Loucy (cell line): ENCODE results near the gene PDS5B.

Experiments used
- H2AFZ ChIP-seq: fragments of 200-600 bp; sonication (generic); 2 replicates; pipeline ENCODE4 v1.6.0; 2016; ENCODE audit warnings: antibody characterized with exemption, mild to moderate bottlenecking, low read length, moderate library complexity
- H3F3A ChIP-seq: fragments of 200-600 bp; 2 replicates; pipeline ENCODE4 v1.6.0; 2016; ENCODE audit warnings: antibody characterized with exemption, low read depth, mild to moderate bottlenecking
- H3K27me3 ChIP-seq: fragments of 200-600 bp; sonication (generic); 2 replicates; pipeline ENCODE4 v1.6.1; 2014; ENCODE audit warnings: low read length, mild to moderate bottlenecking; ENCODE audit not compliant: insufficient read depth, poor library complexity, severe bottlenecking
- H3K36me3 ChIP-seq: fragments of 200-600 bp; sonication (generic); 2 replicates; pipeline ENCODE4 v1.6.1; 2016; ENCODE audit warnings: low read length; ENCODE audit not compliant: insufficient read depth
- H3K4me1 ChIP-seq: fragments of 200-600 bp; sonication (generic); 2 replicates; pipeline ENCODE4 v1.5.1; 2014; ENCODE audit warnings: low read length, mild to moderate bottlenecking; ENCODE audit not compliant: insufficient read depth, poor library complexity, severe bottlenecking
- H3K4me2 ChIP-seq: fragments of 200-600 bp; sonication (generic); 2 replicates; pipeline ENCODE4 v1.6.0; 2014; ENCODE audit warnings: antibody characterized with exemption, low read length, low read depth, mild to moderate bottlenecking; ENCODE audit not compliant: poor library complexity, severe bottlenecking
- H3K4me3 ChIP-seq: fragments of 200-600 bp; sonication (generic); 2 replicates; pipeline ENCODE4 v1.5.1; 2014; ENCODE audit warnings: low read length, mild to moderate bottlenecking, mixed read lengths; ENCODE audit not compliant: poor library complexity, severe bottlenecking
- H3K79me2 ChIP-seq: fragments of 200-600 bp; sonication (generic); 2 replicates; pipeline ENCODE4 v1.6.1; 2014; ENCODE audit warnings: low read length; ENCODE audit not compliant: insufficient read depth
- H3K9ac ChIP-seq: fragments of 200-600 bp; sonication (generic); 2 replicates; pipeline ENCODE4 v1.6.0; 2014; ENCODE audit warnings: mild to moderate bottlenecking, low read depth, low read length, moderate library complexity; ENCODE audit not compliant: poor library complexity, severe bottlenecking
- H3K9me2 ChIP-seq: fragments of 200-600 bp; sonication (generic); replicated peaks from 2 replicates; pipeline ENCODE4 v1.6.1; 2016; ENCODE audit warnings: low read depth, low read length, mixed read lengths
- H3K9me3 ChIP-seq: fragments of 200-600 bp; sonication (generic); 2 replicates; pipeline ENCODE4 v1.6.1; 2014; ENCODE audit warnings: mild to moderate bottlenecking, antibody characterized with exemption, low read length, low read depth; ENCODE audit not compliant: insufficient read depth
- H4K20me1 ChIP-seq: fragments of 200-600 bp; sonication (generic); 2 replicates; pipeline ENCODE4 v1.6.0; 2014; ENCODE audit warnings: antibody characterized with exemption, low read length, mild to moderate bottlenecking; ENCODE audit not compliant: insufficient read depth, poor library complexity, severe bottlenecking
- EZH2phosphoT487 ChIP-seq: fragments of 200-600 bp; IDR thresholded peaks from 2 replicates; pipeline ENCODE4 v1.6.1; 2018; ENCODE audit warnings: antibody characterized with exemption, mild to moderate bottlenecking, moderate library complexity, borderline replicate concordance
- TF ChIP-seq, protein P1 (sequence below): fragments of 200-600 bp; sonication (generic); conservative IDR thresholded peaks from 2 replicates; pipeline ENCODE4 v1.5.1; 2014; ENCODE audit warnings: mild to moderate bottlenecking, antibody characterized with exemption, low read length

The PDS5B gene

DNA sequence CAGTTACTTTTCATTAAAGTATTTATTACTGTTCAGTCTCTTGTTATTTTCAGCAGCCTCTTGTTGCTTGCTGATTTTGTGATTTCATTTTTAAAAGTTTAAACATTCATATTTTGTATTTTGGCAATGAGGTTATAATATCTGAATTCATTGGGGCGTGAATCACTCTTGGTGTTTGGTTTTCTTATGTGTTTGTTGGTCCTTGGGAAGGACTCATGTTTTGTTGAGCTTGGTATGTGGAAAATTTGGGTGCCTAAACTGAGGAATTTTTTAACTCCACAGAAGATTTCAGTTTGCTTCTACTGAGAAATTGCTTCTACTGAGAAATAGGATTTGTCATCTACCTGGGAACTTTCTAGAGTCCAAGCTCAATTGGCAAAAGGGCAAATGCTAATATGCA lies 38.2 kb downstream of the PDS5B start:
- no peaks in the 10 kb centered on the region for H3K36me3 ChIP-seq
- peaks cover 12% of the 10 kb centered on the region; the same call in 1 of the 2 replicates for H3K9me3 ChIP-seq
- peaks cover 34% of the 10 kb centered on the region for H4K20me1 ChIP-seq
- TF ChIP-seq EZH2phosphoT487: no peak
- TF ChIP-seq, protein P1, sequence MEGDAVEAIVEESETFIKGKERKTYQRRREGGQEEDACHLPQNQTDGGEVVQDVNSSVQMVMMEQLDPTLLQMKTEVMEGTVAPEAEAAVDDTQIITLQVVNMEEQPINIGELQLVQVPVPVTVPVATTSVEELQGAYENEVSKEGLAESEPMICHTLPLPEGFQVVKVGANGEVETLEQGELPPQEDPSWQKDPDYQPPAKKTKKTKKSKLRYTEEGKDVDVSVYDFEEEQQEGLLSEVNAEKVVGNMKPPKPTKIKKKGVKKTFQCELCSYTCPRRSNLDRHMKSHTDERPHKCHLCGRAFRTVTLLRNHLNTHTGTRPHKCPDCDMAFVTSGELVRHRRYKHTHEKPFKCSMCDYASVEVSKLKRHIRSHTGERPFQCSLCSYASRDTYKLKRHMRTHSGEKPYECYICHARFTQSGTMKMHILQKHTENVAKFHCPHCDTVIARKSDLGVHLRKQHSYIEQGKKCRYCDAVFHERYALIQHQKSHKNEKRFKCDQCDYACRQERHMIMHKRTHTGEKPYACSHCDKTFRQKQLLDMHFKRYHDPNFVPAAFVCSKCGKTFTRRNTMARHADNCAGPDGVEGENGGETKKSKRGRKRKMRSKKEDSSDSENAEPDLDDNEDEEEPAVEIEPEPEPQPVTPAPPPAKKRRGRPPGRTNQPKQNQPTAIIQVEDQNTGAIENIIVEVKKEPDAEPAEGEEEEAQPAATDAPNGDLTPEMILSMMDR: no peak
- no peak overlapping the region for H3K4me2 ChIP-seq
- no peaks in the 10 kb centered on the region for H3F3A ChIP-seq
- no peak overlapping the region for H2AFZ ChIP-seq
- H3K79me2 ChIP-seq: peaks cover 100% of the 10 kb centered on the region
- H3K4me3 ChIP-seq: no peak overlapping the region
- no peak overlapping the region for H3K9ac ChIP-seq
- no peaks in the 10 kb centered on the region for H3K27me3 ChIP-seq
- H3K9me2 ChIP-seq: no peaks in the 10 kb centered on the region
- H3K4me1 ChIP-seq: peaks cover 10% of the 10 kb centered on the region

DNA sequence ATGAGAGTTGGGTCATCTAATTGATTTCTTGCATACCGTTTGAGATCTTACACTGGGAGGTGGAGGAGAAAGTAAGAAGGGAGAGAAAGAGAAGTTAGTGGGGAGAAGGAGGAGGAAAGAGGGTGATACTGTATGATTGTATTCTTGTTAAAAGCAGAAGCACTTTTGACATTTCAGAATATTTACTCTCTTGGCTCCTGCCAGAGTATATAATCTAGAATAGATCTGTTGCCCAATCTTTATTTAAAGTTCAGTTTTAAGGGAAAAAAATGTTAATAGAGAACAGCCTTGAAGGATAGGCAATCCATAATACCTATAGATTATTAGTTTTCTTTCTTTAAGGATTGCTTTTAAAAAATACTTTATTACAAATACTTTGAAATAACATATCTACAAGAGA lies 41.5 kb downstream of the PDS5B start:
- H3K4me1 ChIP-seq: peaks cover 22% of the 10 kb centered on the region

DNA sequence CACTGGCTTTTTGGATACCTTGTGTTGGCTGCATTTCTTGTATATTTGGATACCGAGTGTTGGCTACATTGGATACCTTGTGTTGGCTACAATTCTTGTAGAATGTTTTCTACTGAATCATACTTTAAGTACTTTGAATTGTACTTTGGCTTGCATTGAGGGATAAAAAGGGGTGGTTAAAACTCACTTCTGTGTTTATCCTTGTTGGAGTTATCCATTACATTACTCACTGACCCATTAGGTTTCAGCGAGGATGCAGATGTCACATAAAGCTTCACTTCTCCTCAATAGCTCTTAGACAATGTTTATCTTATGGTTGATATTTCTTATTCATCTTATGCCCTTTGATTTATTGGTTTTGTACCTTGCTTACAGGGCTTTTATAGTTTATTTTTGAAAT lies 43.1 kb downstream of the PDS5B start:
- peaks cover 99% of the 10 kb centered on the region for H3K79me2 ChIP-seq
- no peak overlapping the region for H2AFZ ChIP-seq
- no peak overlapping the region for H3K4me2 ChIP-seq
- H4K20me1 ChIP-seq: peaks cover 58% of the 10 kb centered on the region
- TF ChIP-seq, protein P1: no peak
- no peak for TF ChIP-seq EZH2phosphoT487
- H3K36me3 ChIP-seq: no peaks in the 10 kb centered on the region
- H3F3A ChIP-seq: no peaks in the 10 kb centered on the region
- no peaks in the 10 kb centered on the region for H3K9me3 ChIP-seq
- no peaks in the 10 kb centered on the region for H3K27me3 ChIP-seq
- no peak overlapping the region for H3K4me3 ChIP-seq
- peaks cover 37% of the 10 kb centered on the region for H3K4me1 ChIP-seq
- no peaks in the 10 kb centered on the region for H3K9me2 ChIP-seq
- H3K9ac ChIP-seq: no peak overlapping the region

More for the DNA sequence above, 41.5 kb downstream of the PDS5B start:
- peaks cover 6% of the 10 kb centered on the region; the same call in 1 of the 2 replicates for H3K9me3 ChIP-seq
- no peak overlapping the region for H2AFZ ChIP-seq
- TF ChIP-seq, protein P1: no peak
- no peak for TF ChIP-seq EZH2phosphoT487
- peaks cover 100% of the 10 kb centered on the region for H3K79me2 ChIP-seq
- no peaks in the 10 kb centered on the region for H3K36me3 ChIP-seq
- H3F3A ChIP-seq: no peaks in the 10 kb centered on the region
- H3K9me2 ChIP-seq: no peaks in the 10 kb centered on the region
- no peak overlapping the region for H3K9ac ChIP-seq
- H3K4me2 ChIP-seq: no peak overlapping the region
- no peaks in the 10 kb centered on the region for H3K27me3 ChIP-seq
- H3K4me3 ChIP-seq: no peak overlapping the region
- H4K20me1 ChIP-seq: peaks cover 48% of the 10 kb centered on the region
